ENCODE measurements around the gene FHOD1. TPM values are rescaled to one million over a fixed set of nuclear protein-coding genes. Genes with fewer than 3 reads are reported as not detected.

The FHOD1 gene
- total RNA-seq, 1 donor from 2014 or later = 28.7 TPM

DNA sequence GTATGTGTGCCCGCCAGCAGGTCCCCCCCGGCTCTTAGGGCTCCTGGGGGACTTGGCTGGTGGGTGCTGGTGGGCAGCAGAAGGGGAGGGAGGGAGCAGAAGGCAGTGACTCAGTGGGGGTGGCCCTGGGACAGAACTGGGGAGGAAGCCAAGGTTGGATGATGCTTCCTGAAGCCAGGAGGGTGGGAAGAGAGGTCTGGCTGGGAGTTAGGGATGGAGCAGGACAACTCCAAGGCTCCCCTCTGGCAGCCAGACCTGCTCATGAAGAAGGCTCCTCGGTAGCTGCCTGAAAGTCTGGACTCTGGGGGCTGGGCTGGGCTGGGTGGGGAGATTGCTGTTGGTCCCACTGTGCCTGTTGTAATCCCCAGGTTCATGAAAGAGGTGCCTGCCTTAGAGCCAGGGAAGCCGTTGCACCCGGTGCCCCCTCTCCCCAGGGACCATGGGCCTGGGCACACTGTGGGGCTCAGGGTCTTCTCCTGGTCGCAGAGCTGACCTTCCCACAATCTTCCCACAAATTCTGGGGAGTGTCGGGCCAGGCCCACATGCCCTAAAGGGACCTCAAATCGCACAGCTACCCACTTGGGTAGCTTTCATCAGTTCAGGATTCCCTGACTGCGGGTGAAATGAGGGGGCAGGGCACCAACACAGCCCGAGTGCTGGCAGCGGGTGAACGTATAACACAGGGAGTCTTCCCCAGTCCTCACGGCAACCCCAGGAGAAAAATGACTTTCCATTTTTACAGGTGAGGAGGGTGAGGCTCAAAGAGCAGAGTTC lies 30.9 kb upstream of the FHOD1 start:
- DNase-seq (ENCODE audit: low spot score in 2 of 2, unreplicated experiment in 2 of 2) = no peak
- H3K4me1 Mint-ChIP-seq = peaks cover 5% of the 10 kb centered on the region
- H3K4me3 Mint-ChIP-seq = peak overlapping the region; percentile 65
- H3K27me3 Mint-ChIP-seq (ENCODE audit: low read depth) = no peaks in the 10 kb centered on the region
- H3K36me3 Mint-ChIP-seq = peaks cover 3% of the 10 kb centered on the region
- H3K9me3 Mint-ChIP-seq = no peaks in the 10 kb centered on the region
- TF ChIP-seq CTCF (IDR thresholded peaks at IDR 0.05; ENCODE audit: unreplicated experiment) = no peak
- peak overlapping the region; percentile 12 for H3K27ac Mint-ChIP-seq

- H3K4me1 Mint-ChIP-seq = peaks cover 5% of the 10 kb centered on the region
- no peaks in the 10 kb centered on the region for H3K27me3 Mint-ChIP-seq (ENCODE audit: low read depth)
- H3K27ac Mint-ChIP-seq = peak overlapping the region; percentile 23
- H3K9me3 Mint-ChIP-seq = no peaks in the 10 kb centered on the region
- H3K4me3 Mint-ChIP-seq = no peak overlapping the region
- H3K36me3 Mint-ChIP-seq = no peaks in the 10 kb centered on the region
- TF ChIP-seq CTCF (IDR thresholded peaks at IDR 0.05; ENCODE audit: unreplicated experiment) = no peak
- no peak for DNase-seq (ENCODE audit: low spot score in 2 of 2, unreplicated experiment in 2 of 2)
These were observed 30.2 kb upstream of the FHOD1 start for GRCh38 chr16:67277294-67277998.

GRCh38 chr16:67275321-67275720 lies 28.0 kb upstream of the FHOD1 start:
- H3K9me3 Mint-ChIP-seq = no peaks in the 10 kb centered on the region
- H3K27me3 Mint-ChIP-seq (ENCODE audit: low read depth) = no peaks in the 10 kb centered on the region
- no peak overlapping the region for H3K4me3 Mint-ChIP-seq
- TF ChIP-seq CTCF (IDR thresholded peaks at IDR 0.05; ENCODE audit: unreplicated experiment) = no peak
- no peak overlapping the region for H3K27ac Mint-ChIP-seq
- H3K36me3 Mint-ChIP-seq = no peaks in the 10 kb centered on the region
- no peak for DNase-seq (ENCODE audit: low spot score in 2 of 2, unreplicated experiment in 2 of 2)
- H3K4me1 Mint-ChIP-seq = peaks cover 5% of the 10 kb centered on the region

DNA sequence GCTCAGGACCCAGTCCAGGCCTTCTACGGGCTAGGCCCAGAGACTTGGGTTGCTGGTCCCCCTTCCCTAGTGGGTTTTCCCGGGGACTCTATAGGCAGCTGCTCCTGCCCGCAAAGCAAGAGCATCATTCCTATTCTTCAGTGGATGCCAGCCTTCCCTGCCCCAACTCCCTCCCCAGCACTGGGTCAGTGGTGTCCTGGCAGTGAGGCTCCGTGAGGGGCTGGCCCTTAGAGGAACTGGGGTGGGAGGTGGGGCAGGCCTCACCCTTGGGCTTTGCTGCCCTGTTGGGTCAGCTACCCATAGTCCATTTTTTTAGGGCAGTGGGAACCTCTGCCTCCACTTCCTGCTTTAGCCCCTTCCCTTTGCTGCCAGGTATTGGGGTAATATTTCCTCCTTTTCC lies 24.2 kb upstream of the FHOD1 start:
- Mint-ChIP-seq H3K9me3 (no peaks in the 10 kb centered on the region), H3K27me3 (ENCODE audit: low read depth) (peaks cover 1% of the 10 kb centered on the region), H3K4me3 (no peak overlapping the region), H3K27ac (no peak overlapping the region), H3K4me1 (no peaks in the 10 kb centered on the region), H3K36me3 (no peaks in the 10 kb centered on the region)
- DNase-seq (ENCODE audit: low spot score in 2 of 2, unreplicated experiment in 2 of 2) = no peak
- no peak for TF ChIP-seq CTCF (IDR thresholded peaks at IDR 0.05; ENCODE audit: unreplicated experiment)

GRCh38 chr16:67270931-67271338 lies 23.7 kb upstream of the FHOD1 start:
- H3K9me3 Mint-ChIP-seq = no peaks in the 10 kb centered on the region
- no peak for TF ChIP-seq CTCF (IDR thresholded peaks at IDR 0.05; ENCODE audit: unreplicated experiment)
- H3K4me1 Mint-ChIP-seq = no peaks in the 10 kb centered on the region
- H3K36me3 Mint-ChIP-seq = no peaks in the 10 kb centered on the region
- no peak overlapping the region for H3K27ac Mint-ChIP-seq
- peaks cover 5% of the 10 kb centered on the region for H3K27me3 Mint-ChIP-seq (ENCODE audit: low read depth)
- no peak for DNase-seq (ENCODE audit: low spot score in 2 of 2, unreplicated experiment in 2 of 2)
- H3K4me3 Mint-ChIP-seq = no peak overlapping the region
